Activated T-helper 17 cell treated with anti-CD3 and anti-CD28 coated beads, Interleukin-2, amount 50 U/mL, for 72 hours (primary cell): Measurements from ENCODE around the gene HSD3B1. TPM values are rescaled to one million over a fixed set of nuclear protein-coding genes. Genes with fewer than 3 reads are reported as not detected.
"Not testable (repeated sequence)": the region's sequence is repeated elsewhere in the genome, so short reads cannot be mapped to it uniquely, and the experiment has no call there.

Experiments used
- ATAC-seq: fragments of 150-1000 bp; cut with Tn5 transposase; replicated peaks from 2 replicates; pipeline ENCODE4 v1.10.0; 2021; ENCODE audit warnings: mild to moderate bottlenecking, moderate library complexity
- H3K27ac Mint-ChIP-seq: one replicate; pipeline ENCODE4 v1.8.0; 2022; ENCODE audit warnings: mixed read lengths
- H3K27me3 Mint-ChIP-seq: one replicate; pipeline ENCODE4 v1.8.0; 2022; ENCODE audit warnings: mixed read lengths
- H3K36me3 Mint-ChIP-seq: one replicate; pipeline ENCODE4 v1.8.0; 2022; ENCODE audit warnings: low read depth, mild to moderate bottlenecking, mixed read lengths
- H3K4me1 Mint-ChIP-seq: one replicate; pipeline ENCODE4 v1.8.0; 2022; ENCODE audit warnings: mixed read lengths
- H3K4me3 Mint-ChIP-seq: one replicate; pipeline ENCODE4 v1.8.0; 2022; ENCODE audit warnings: mild to moderate bottlenecking, mixed read lengths
- H3K9me3 Mint-ChIP-seq: one replicate; pipeline ENCODE4 v1.8.0; 2022; ENCODE audit warnings: mixed read lengths
- total RNA-seq, 2 donors: library from RNA; stranded (reverse); gene quantifications; one replicate each; pipeline ENCODE4 v1.2.3, GENCODE V29; 2022

Gene HSD3B1
- total RNA-seq, 2 donors from 2014 or later, result not detected

- not testable (repeated sequence) for H3K27ac Mint-ChIP-seq, H3K9me3 Mint-ChIP-seq, H3K4me1 Mint-ChIP-seq, ATAC-seq, H3K36me3 Mint-ChIP-seq, H3K27me3 Mint-ChIP-seq, H3K4me3 Mint-ChIP-seq
Measured at GRCh38 chr1:119553302-119554071, 46.5 kb downstream of the HSD3B1 start.

- no peak overlapping the region for H3K4me3 Mint-ChIP-seq
Measured at GRCh38 chr1:119554183-119554582, 47.2 kb downstream of the HSD3B1 start.

GRCh38 chr1:119556423-119556822 is 49.4 kb downstream of the HSD3B1 start:
- Mint-ChIP-seq H3K4me3 (no peak overlapping the region), H3K27ac (no peak overlapping the region), H3K27me3 (no peaks in the 10 kb centered on the region), H3K4me1 (no peaks in the 10 kb centered on the region), H3K36me3 (no peaks in the 10 kb centered on the region), H3K9me3 (no peaks in the 10 kb centered on the region)
- no peak for ATAC-seq

More at GRCh38 chr1:119554183-119554582, 47.2 kb downstream of the HSD3B1 start:
- no peaks in the 10 kb centered on the region for H3K9me3 Mint-ChIP-seq
- no peaks in the 10 kb centered on the region for H3K4me1 Mint-ChIP-seq
- H3K27me3 Mint-ChIP-seq, result no peaks in the 10 kb centered on the region
- H3K27ac Mint-ChIP-seq, result no peak overlapping the region
- no peak for ATAC-seq
- no peaks in the 10 kb centered on the region for H3K36me3 Mint-ChIP-seq

- not testable (repeated sequence) for H3K9me3 Mint-ChIP-seq, H3K27ac Mint-ChIP-seq, H3K27me3 Mint-ChIP-seq, H3K4me1 Mint-ChIP-seq, H3K4me3 Mint-ChIP-seq, H3K36me3 Mint-ChIP-seq, ATAC-seq
Measured at GRCh38 chr1:119560402-119560801, 53.4 kb downstream of the HSD3B1 start.

- Mint-ChIP-seq H3K27ac (no peak overlapping the region), H3K36me3 (no peaks in the 10 kb centered on the region), H3K27me3 (peaks cover 24% of the 10 kb centered on the region), H3K4me3 (no peak overlapping the region), H3K4me1 (no peaks in the 10 kb centered on the region), H3K9me3 (no peaks in the 10 kb centered on the region)
- peak; percentile 46 for ATAC-seq
Measured at GRCh38 chr1:119564548-119564947, 57.5 kb downstream of the HSD3B1 start.

Other genes with a start within 250 kb of the HSD3B1 start
- not detected for gene HAO2, start 138.4 kb upstream of the HSD3B1 start, total RNA-seq
- gene HSD3B2, start 92.1 kb upstream of the HSD3B1 start, total RNA-seq, result not detected
- under 1 TPM in 1 of 2 donors, not detected in 1; 0.06 TPM for gene ZNF697, start 141.1 kb downstream of the HSD3B1 start, total RNA-seq
- gene PHGDH, start 204.7 kb downstream of the HSD3B1 start, total RNA-seq, result 10 to 100 TPM; 11.6 to 27.5 TPM